Omental fat pad (tissue), 4 donors: ENCODE data around the gene ATF5. TPM values are rescaled to one million over a fixed set of nuclear protein-coding genes. Genes with fewer than 3 reads are reported as not detected.
A peak's percentile ranks its signal among the peaks of the same experiment; 100 is the strongest.

Experiments used
- ATAC-seq: fragments of 150-250 bp; one replicate; pipeline ENCODE4 v1.9.1; 2016; ENCODE audit warnings: mild to moderate bottlenecking, moderate library complexity; ENCODE audit not compliant: low FRiP score
- DNase-seq: peaks from one replicate; pipeline ENCODE4 v3.0.0-alpha.2; 2019; ENCODE audit warnings: low spot score
- total RNA-seq, 4 donors: library from RNA; depleted of rRNA; stranded (reverse); fragments of >200 nt; gene quantifications; one replicate each; pipeline ENCODE4 v1.1.0, GENCODE V29; 2016
- TF ChIP-seq, protein P1 (sequence below), 3 donors: fragments of 450-650 bp; IDR thresholded peaks; one replicate each; pipeline ENCODE4 v1.5.1; 2016 to 2017; ENCODE audit warnings: antibody characterized with exemption in 3 of 3, mild to moderate bottlenecking in 3 of 3, moderate library complexity in 2 of 3

Gene ATF5
- total RNA-seq, 4 donors from 2014 or later: 10.2 to 17.7 (median 15.7) TPM

DNA sequence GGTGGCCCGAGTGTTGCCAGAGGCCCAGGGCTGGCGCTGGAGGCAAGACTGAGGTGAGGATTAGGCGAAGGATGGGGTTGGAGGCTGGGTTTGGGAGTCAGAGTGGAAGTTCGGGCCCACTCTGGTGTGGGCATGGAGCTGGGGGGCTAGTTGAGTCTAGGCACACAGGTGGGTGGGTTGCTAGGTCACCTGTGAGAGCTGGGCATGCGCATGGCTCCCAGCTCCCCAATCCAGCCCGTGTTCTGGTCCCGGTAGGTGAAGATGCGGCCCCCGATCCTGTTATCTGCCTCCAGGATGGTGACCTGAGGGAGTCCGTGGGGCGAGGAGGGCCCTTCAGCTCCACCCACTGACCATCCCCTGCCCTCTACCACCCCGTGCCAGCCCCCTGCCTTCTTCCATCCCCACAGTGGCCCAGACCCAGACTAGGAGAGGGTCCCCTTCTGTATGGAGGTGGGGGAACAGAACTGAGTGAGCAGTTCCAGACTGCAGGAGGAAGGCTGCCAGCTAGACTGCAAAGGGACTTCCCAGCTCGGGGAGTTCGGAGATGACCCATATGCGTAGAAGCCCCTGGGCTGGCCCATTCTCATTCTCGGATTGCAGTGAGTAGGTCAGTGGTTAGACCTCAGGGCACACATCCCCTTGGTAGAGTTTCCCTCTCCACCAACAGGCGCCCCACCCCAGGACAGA lies 34.0 kb upstream of the ATF5 start:
- DNase-seq (no peak), ATAC-seq (no peak)
- TF ChIP-seq, protein P1, sequence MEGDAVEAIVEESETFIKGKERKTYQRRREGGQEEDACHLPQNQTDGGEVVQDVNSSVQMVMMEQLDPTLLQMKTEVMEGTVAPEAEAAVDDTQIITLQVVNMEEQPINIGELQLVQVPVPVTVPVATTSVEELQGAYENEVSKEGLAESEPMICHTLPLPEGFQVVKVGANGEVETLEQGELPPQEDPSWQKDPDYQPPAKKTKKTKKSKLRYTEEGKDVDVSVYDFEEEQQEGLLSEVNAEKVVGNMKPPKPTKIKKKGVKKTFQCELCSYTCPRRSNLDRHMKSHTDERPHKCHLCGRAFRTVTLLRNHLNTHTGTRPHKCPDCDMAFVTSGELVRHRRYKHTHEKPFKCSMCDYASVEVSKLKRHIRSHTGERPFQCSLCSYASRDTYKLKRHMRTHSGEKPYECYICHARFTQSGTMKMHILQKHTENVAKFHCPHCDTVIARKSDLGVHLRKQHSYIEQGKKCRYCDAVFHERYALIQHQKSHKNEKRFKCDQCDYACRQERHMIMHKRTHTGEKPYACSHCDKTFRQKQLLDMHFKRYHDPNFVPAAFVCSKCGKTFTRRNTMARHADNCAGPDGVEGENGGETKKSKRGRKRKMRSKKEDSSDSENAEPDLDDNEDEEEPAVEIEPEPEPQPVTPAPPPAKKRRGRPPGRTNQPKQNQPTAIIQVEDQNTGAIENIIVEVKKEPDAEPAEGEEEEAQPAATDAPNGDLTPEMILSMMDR (IDR thresholded peaks at IDR 0.05): no peak

DNA sequence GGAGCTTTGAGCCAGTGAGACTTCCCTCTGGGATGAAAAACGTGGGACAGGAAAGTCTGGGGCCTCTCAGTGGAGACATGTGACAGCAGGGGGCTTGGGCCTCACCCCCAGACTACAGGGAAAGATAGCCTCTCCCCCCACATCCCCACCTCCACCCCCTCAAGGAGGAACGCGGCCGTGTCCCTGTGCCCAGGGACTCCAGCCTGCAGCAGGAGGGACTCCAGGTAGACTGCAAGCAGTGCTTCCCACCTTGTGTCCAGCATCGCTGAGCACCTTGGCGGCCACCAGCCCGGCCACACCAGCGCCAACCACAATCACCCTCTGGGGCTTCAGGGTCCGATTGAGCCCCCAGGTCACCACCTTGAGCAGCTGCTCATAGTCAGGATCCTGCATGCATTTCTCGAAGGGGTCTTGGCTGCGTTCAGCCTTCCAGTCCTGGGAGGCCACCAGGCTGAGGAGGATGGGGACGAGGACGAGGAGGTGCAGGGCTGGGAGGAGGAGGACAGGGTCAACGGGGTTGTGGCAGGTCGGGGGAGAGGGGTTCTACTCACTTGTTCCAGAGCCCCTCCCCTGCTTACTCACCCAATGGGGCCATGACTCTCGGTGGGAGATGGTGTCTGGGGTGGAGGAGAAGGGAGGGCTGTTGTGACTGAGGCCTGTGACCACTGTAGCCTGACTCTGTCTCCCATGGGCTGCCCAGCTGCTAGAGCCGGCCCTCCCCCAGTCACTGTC lies 33.3 kb upstream of the ATF5 start:
- ATAC-seq: no peak
- DNase-seq: no peak
- TF ChIP-seq, protein P1 (IDR thresholded peaks at IDR 0.05): no peak

DNA sequence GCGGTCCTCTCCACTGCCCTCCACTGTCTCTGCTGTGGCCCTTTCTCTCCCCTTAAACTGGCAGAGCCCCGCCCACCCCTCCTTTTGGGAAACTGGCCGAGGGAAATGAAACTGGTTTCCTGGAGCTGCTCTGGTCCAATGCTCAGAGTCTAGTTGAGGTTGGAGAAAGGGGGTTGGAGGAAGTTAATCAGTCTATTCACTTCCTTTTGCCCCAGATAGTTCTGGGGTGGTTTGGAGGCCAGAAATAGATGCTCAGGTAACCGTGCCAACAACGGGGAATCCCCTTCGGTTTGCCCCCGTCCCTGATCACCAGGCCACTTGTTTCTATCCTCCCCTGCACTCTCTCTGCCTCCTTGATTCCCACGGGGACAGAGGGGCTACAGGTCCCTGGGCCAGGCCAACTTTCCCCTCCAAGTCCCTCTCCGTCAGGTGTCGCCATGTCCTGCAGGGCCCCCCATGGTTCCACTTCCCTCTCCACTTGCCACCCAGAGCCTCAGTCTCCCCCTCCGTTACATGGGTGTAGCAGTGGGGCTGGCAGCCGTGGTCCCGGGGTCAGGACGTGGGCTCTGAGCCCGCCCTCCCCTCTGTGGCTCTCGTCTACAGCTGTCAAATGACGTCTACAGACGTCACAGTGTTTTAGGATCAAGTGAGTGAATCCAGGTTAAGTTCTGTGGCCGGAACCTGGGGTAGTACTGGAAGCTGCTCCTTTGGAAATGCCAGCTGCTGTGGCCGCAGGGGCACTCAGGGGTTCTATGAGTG lies 32.0 kb upstream of the ATF5 start, which contains the start of gene IL4I1:
TSS of gene IL4I1 (minus strand) at position 25 of the 759 bp plus-strand sequence. CDS start 727 bp downstream, outside the sequence.
- TF ChIP-seq, protein P1 (IDR thresholded peaks at IDR 0.05): no peak
- ATAC-seq (peak; percentile 21), DNase-seq (no peak)

- TF ChIP-seq, protein P1 (IDR thresholded peaks at IDR 0.05): no peak
- ATAC-seq: no peak
- no peak for DNase-seq
These were observed 24.9 kb upstream of the ATF5 start for GRCh38 chr19:49904136-49904535.

DNA sequence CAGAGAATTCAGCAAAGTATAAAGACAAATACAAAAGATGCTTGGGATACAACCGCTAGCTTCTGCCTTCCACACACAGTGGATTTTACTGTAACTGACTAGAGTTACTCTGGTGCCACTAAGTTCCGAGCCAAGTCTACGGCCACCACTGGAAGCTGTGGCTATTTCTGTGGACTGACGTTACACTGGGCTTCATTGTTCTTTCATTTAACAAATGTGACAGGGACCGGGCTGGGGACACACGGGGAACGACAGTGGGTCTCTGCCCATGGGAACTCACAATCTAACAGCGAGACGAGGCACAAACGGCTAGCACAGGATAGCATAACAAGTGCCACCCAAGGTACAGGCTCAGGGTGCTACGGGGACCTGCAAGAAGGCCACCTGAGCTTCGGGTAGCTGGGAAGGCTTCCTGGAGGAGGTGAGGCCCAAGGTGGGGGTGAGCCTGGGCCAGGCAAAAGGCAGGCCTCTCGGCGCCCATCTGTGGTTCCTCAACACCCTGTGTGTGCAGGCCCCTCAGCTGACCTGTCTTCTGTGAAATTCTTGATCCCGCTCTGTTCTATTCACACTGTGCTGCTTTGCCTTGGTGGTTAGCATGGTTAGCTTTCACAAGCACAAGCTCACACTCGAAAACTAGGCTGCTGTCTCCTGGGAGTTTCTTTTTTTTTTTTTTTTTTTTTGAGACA lies 22.0 kb upstream of the ATF5 start:
- no peak for DNase-seq
- ATAC-seq: no peak
- TF ChIP-seq, protein P1 (IDR thresholded peaks at IDR 0.05): no peak

DNA sequence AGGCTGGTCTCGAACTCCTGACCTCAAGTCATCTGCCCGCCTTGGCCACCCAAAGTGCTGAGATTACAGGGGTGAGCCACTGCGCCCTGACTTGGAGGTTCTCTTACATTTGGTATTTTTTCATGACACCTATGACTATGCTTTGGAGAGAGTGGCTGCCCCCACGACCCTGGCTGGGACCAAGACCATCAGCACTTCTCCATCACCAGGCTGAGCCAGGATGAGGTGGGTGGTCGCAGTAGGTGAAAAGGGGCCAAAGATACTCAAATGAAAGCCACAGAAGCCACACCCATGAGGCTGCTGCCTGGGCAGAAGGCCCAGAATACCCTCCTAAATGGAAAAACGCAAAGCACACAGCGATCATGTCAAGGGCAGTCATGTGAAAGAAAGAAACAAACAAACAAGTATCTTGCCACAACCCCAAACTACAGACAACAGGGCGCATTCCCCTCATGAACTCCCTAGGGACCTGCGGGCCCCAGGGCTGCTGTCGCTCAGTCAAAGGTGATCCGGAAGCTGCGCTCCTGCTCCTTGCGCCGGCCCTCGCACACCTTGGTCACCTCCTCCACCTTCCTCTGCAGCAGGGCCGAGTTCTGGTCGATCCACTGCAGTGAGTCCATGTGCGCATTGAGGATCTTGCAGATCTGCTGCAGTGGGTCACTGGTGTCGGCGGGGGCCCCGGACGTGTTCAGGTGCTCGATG lies 21.1 kb upstream of the ATF5 start:
- no peak for ATAC-seq
- TF ChIP-seq, protein P1 (IDR thresholded peaks at IDR 0.05): no peak
- no peak for DNase-seq
